ENCODE measurements around the gene USP49.
A peak's percentile ranks its signal among the peaks of the same experiment; 100 is the strongest.

USP49 gene

DNA sequence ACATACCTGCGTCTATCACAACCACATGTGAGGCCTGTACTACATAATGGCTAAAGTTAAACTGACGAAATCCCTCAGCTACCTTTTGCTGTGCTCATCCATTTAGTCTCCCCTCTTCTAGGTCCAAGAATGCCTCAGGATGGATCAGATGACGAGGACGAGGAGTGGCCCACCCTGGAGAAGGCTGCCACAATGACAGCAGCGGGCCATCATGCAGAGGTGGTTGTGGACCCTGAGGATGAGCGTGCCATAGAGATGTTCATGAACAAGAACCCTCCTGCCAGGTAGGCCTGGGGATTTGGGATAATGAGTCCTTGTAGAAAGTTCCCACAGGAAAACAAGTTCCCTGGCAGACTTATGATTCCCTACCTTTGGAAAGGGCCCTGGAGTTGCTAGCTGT lies 32.1 kb upstream of the USP49 start:
- DNase-seq: no peak

DNA sequence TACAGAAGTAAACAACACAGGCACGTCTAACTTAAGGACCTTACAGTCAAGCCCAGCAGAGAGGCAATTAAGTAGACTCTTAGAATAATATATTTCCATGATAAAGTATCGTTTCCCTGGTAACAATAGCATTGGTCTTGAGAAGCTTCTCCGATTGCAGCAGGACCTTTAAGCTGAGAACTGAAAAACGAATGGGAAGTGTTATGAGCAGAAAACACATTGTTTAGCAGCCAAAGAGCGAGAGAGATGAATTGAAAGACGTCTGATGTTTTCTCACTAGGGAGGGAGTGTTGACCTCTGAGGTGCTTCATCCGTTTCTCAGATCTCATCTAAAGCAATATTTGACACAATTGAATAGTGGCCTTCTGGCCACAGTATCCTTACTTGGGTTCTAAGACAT lies 27.0 kb upstream of the USP49 start:
- DNase-seq: no peak

DNA sequence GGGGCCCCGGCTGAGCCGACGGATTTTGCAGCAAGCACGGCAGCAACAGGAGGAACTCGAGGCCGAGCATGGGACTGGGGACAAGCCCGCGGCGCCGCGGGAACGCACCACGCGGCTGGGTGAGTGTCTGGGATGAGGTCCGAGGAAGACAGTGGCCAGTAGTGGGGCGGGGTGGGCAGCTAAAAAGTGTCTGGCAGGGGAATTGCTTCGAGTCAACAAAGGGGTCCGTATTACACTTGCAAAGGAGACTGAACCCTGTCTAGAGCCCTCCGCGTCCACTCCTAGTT lies 26.5 kb upstream of the USP49 start:
- DNase-seq: no peak

DNA sequence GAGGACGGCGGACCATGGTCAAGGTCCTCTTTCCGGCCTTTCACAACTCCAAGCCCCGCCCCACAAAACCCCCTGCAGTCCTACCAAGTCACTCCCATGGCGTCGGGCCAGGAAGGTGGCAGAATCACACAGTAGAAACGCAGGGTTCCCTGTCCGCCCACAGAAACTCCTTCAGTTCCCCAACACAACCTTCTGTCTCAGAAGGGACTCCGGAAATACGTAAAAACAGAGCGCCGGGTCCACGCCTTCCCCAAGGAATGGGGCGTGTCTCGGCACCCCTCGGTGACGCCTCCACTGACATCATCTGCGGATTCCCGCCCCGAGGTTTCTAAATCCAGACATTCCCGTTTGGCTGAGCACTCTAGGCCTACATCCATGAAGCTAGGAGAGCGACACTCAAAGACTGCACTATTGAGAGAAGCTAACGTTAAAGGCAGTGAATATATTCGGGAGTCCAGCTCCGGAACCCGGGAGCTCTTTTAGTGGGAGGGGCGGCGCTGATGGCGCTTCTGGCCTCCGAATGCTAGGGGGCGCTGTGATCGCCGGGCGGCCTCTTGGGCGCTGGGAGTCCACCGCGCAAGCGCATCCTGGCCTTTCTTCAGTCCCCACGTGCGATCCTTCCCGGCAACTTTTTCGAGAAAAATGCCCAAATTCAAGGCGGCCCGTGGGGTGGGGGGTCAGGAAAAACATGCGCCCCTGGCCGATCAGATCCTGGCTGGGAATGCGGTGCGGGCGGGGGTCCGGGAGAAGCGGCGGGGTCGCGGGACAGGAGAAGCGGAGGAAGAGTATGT lies 25.9 kb upstream of the USP49 start, which contains the start of the genes BYSL and MED20:
TSS of gene BYSL (plus strand) at position 579 of the 791 bp plus-strand sequence. CDS start at position 643, 64 bp downstream.
TSS of gene MED20 (minus strand) at position 219 of the 791 bp plus-strand sequence. CDS start at position 98, 121 bp downstream.
- peak; percentile 92 to 93 (median 92) for DNase-seq

DNA sequence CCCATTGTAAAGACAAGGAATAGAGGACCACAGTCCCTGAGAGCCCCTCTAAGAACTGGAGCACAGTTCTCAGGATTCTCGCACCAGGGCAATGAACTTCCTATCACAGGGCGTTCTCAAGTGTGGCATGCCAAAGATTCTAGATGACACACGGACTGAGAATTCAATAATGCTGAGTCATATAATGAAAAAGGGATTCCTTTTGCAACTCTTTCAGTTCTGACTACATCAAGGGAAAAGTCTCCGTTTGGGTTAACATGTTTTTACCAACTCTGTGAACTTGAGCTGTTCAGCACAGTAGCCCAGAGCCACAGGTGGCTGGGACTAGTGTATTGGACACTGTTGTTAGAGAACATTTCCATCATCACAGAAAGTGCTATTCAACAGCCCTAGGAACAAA lies 22.4 kb upstream of the USP49 start:
- no peak for DNase-seq

DNA sequence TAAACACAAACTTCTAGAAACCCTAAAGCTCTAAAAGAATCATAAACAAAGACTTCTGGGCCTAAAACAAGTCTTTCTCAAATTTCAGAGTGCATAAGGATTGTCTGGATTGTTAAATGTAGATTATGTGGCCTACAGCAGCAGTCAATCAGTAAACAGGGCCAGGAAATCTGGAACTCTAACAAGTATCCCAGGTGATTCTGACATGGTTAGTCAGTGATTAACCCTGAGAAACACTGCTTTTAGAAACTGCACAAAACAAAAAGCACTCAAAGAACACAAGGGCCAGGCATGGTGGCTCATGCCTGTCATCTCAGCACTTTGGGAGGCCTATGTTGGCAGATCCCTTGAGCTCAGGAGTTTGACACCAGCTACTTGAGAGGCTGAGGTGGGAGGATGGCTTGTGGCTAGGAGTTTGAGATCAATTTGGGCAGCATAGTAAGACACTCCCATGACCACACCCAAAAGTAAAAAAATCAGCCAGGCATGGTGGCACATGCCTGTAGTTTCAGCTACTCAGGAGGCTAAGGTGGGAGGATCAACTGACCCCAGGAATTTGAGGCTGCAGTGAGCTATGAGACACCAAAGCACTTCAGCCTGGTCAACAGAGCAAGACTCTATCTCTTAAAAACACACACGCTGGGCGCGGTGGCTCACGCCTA lies 19.8 kb upstream of the USP49 start:
- DNase-seq: no peak

DNA sequence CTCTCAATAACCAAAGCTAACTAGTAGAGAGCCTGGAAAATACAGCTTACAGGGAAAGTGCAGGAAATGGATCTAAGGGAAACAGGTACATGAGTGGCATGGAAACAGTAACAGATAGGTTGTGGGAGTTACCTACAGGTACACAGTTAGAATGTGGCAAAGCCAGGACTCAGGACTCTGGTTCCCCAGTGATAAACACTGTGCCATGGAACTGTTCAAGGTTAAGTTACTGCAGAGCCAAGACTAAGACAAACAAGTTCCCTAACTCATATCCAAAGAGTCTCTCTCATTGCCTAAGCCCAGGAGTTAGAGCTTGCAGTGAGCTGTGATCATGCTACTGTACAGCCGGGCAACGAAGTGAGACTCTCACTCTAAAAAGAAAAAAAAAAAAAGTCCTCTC lies 19.2 kb upstream of the USP49 start:
- no peak for DNase-seq

DNA sequence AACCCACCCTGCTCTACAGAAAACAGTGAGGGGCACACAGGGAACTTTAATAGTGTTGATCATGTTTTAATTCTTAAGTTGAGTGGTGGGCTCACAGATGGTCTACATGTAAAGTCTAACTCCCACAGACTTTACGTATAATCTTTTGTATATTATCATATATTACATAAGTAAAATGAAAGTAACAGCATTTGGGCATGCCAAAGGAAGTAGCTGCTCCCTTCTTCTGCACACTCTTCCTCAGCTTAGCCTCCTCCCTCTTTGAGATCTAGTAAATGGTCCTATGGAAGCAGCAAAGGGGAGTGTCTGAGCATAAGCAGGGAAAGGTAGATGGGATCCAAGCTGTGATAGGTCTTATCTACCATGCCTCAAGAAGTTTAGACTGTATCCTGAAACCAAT lies 14.6 kb upstream of the USP49 start:
- no peak for DNase-seq

DNA sequence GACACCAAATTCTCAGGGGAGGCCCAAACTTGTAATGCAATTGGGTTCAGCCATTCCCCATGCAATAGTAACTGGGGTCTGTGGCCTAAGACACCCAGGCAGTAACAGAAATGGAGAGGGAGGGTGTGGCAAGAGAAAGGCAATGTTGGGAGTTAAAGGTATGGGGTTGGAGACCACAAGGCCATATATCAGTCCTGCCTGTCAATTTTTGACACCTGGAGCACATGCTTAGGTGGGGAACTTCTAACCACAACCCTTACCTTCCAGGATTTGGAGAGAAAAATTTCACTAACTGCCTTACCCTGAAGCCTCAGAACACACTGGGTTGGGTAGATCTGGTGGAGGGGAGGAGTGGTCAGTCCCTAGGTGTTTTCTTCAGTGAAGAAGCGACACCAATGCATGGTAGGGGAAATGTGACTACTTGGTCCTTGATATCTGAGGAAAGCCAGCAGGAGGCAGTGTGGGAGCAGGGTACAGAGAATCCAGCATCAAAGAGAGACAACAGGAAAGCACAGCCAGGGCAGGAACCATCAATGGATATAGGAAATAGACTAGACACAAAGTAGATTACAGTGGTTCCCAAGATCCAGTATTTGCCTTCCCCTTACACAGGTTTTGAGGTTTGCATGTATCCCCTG lies 6.8 kb upstream of the USP49 start:
- peak in 1 of 4 experiments; percentile 33 for DNase-seq

DNA sequence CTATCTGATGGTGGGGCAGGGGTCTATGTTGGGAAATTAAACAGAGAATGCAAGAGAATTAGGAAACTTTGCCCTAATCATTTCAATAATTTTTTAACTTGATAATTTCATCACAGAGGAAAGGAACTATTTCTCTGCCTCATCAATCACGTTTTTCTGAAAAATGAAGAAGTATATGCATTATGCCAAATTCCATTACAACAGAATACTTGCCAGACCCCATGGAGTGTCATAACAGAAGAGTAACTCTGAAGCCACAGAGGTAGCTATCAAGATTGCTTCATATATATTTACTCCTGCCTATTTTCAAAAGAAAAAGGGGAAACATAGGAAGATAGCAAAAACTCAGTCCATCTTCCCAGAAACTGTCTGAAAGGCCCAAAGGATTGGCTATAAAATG lies 5.7 kb upstream of the USP49 start:
- no peak for DNase-seq

DNA sequence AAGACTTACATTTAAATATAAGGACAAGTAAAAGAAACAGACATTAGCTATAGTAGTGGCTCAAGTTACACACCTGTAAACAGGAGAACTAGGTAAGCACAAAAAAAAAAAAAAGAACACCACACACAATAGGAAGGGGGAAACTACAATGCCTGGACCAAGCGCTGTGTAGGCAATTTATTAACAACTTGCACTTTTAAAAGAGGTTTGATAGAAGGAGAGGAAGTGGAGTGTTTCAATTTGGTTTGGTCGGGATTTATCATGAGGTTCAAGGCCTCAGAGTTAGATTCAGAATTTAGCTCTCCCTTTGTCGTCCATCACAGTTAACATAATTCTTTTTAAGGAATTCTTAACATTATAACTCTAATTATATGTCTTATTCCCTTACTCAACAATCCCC lies 1.1 kb upstream of the USP49 start:
- no peak for DNase-seq

DNA sequence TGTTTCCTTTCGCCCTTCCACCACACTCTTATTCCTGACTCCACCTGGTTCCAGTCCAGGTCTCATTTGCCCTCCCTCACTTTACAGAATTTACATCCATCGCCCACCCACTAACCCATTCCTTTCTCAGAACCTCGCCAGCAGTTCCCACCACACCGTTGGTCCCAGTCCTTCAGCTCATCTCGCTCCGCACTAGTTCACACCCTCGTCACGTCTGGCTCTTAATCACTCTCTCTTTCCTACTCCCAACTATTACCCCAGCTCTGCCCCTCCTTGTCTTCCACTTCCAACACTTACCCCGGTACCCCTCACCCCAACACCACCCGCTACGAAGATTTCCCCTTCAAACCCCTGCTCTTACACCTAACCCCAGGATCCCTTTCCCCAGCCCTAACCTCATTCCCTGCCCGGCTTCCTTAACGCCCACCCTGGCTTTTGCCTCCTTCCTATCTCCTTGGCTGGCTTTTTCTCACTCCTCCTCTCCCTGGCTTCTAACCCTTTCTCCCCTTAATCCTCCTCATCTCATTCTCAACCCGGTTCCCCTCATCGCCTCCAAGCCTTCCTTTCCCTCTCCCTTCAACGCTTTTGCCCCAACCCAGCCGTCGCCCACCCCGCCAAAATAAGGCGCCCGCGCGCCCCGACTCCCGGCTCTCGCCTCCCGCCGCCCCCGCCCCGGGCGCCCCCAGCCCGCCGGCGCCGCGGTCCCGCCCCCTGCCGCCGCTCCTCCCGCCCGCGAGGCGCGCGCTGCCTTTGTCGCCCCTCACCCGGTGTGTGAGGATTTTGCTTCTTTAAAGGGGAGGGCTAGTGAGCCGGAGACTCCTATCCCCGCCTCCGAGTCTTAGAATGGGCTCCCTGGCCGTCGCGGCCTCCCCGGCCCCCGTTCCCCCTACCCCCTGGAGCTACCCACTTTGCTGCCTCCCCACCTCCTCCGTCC lies 542 bp downstream of the USP49 start:
- DNase-seq: peak in 1 of 4 experiments; percentile 55

DNA sequence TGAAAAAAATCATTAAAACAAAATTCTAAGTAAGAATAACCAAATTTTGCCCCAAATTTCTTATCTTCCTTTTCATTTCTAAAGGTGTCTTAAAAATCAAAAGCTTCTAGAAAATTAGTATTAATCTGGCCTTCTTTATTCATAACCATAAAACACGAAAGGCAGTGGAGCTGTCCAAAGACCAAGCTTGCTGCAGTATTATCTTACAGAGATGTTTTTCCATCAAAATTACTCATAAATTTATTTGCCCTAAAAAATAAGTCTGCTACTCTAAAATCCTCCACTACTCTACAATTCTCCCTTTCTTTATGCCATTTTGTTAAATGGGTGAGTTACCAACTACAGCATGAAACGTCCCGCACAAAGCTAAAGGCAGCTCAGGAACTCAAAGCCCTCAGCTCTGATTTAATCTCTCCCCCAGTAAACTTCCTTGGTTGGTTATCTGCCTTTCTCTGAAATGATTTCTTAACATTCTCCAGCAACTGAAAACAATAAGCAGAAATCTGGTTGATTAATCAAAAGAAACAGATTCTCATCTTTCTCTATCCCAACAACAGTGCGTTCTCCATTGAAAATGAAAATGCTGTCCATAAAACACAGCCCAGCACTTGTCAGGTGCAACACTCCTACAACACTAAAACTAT lies 2.1 kb downstream of the USP49 start:
- DNase-seq: no peak

DNA sequence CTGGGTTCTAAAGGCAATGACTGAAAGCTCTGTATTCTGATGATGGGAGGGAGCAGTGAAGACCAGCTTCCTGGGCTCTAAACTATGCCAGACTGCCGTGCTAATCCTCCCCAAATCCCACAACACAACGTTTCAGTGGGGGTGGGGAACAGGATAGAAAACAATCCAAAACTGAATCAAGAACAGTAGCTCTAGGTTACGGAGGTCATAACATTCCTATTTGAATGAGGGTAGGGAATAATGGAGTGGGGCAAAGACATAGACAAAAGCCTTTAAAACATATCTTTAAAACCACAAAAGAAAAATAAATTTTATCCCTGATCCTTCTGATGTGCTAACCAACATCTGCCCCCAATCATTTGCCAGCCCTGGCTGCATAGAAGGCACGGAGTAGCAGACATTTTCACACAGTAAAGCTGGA lies 7.8 kb downstream of the USP49 start:
- DNase-seq: no peak

DNA sequence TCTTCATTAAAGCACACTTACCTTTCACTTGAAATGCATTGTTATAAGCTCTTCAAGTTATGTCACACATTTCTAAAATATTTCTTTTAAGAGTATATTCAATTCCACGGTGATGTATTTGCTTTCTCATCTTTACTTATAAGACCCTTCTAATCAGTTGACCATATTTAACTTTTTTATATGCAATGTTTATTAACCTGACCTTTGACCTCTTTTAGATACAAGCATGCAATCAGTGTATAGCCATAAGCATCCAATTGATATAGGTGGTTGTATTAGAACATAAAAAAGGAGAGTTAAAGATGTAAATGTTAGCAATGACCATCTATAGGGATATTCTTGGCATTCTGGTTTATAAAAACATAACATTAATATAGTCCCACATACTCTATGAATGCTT lies 9.2 kb downstream of the USP49 start:
- DNase-seq: no peak

DNA sequence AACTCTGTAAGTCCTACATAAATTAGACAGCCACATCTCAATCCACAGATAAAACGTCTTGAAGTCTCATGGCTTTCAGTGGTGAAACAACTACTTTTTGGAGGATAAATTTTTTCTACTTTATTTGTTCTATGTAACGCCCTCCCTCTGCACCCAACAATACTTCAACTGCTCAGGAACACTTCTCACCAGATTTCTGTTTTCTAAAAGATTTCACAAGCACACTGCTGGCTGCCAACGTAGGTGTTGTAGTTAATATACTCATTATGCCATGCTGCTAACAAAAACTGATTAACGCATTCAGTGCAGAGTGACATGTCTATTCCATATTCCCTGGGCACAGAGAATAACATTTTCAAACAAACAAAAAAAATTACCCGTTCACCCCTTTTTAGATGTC lies 10.2 kb downstream of the USP49 start:
- no peak for DNase-seq

DNA sequence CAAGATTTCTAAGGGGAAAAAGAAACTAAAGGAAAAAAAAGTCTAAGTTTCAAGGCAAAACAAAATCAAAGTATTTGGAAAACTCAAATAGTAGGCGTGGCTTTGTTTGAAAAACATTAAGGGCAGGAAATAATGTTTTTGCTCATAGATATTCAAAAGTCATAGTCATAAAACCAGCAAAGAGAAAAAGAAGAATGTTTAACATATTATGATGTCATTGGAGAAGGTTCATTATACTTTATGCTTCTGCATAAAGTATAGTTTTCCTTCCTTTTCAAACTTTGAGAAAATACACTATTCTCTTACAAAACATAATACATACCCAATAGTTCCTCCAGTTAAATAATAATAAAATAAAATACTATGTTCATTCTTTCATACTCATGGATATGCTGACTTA lies 13.7 kb downstream of the USP49 start:
- DNase-seq: no peak

DNA sequence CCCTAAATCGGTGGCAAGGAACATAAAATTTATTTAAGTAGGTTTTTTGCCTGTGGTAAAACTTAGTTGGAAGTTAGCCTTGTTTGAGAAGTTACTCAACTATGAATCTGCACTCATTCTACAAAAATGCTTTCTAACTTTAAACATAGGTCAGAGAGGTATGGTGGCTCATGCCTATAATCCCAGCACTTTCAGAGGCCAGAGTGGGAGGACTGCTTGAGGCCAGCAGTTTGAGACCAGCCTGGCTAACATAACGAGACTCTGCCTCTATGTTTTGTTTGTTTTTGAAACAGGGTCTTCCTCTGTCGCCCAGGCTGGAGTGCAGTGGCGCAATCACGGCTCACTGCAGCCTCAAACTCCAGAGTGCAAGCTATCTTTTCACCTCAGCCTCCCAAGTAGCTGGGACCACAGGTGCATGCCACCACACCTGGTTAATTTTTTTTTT lies 16.2 kb downstream of the USP49 start:
- DNase-seq: no peak

DNA sequence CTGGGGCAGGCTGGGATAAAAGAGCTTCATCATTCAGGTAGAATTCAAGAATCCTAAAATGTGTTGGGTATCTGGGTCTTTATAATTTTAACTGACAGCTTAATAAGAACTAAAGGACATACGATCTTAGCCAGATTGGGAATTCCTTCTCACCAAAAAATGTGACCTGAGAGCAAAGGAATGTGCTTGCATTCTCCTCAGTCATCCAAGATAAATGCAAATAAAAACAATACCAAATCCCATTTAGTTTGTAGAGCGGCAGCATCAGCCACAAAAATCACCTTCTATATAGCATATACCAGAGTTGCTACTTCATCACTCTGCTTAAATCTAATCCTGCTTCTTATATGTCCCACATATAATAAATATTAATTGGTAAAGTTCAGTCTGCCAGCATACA lies 16.9 kb downstream of the USP49 start:
- no peak for DNase-seq

DNA sequence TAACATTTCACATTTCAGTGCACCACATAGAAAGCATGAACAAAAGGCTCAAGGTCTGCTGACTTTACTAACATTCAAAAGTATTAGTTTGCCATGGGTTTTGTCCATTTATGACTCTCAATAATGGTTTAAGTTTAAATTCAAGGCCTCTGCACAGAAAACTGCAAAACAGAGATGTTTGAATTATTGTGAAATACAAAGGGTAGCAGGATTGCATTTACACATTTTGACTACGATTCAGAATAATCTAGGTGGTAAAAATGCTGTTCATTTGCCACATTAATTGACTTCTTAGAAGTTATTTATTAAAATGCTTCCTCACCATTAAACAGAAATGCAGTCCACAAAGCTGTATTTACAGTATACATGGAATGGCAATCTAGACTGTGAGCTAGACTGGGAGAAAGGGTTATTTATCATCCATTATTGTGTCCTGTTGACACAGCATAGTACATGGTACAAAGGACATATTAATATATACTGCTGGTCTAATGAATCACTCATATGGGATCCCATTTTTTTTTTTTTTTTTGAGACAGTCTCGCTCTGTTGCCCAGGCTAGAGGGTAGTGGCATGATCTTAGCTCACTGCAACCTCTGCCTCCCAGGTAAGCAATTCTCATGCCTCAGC lies 18.0 kb downstream of the USP49 start:
- DNase-seq: no peak

DNA sequence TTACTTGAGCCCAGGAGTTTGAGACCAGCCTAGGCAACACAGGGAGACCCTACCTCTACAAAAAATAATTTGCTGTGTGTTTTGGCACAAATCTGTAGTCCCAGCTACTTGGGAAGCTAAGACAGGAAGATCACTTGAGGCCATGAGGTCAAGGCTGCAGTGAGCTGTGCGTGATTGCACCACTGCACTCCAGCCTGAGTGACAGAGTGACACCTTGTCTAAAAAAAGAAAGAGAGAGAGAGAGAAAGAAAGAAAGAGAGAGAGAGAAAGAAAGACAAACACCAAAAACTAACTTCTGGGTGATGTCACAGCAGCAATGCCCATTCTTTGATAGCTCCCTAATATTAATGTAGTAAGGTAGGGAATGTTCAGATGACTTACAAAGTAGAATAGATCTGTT lies 20.4 kb downstream of the USP49 start:
- no peak for DNase-seq

DNA sequence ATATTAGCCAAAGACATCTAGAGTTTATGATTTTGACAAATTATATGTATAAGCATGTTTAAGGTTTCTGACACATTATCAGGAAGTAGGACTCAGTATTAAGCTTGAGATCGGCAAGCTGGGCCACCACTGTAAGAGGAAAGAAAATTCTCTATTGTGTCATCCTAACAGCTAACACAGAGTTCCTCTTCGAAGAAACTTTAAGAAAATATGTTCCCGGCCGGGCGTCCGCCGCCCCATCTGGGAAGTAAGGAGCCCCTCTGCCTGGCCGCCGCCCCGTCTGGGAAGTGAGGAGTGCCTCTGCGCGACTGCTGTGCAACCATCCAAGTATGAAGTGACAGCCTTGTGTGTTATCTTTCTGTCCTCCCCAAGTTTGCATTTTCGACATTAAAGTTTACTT lies 23.0 kb downstream of the USP49 start:
- DNase-seq: no peak
